Lower leg skin (tissue), 3 donors: Measurements from ENCODE around the gene PTPRT.

Experiments used
- CTCF ChIP-seq, 3 donors: fragments of 450-650 bp; IDR thresholded peaks; one replicate each; pipeline ENCODE4 v1.5.1; 2016; ENCODE audit warnings: antibody characterized with exemption in 3 of 3, mild to moderate bottlenecking in 3 of 3, moderate library complexity in 2 of 3
- POLR2A ChIP-seq, 2 donors: fragments of 450-650 bp; IDR thresholded peaks; one replicate each; pipeline ENCODE4 v1.6.1; 2016 to 2017; ENCODE audit warnings: antibody characterized with exemption in 2 of 2, mild to moderate bottlenecking in 1 of 2, moderate library complexity in 1 of 2

DNA sequence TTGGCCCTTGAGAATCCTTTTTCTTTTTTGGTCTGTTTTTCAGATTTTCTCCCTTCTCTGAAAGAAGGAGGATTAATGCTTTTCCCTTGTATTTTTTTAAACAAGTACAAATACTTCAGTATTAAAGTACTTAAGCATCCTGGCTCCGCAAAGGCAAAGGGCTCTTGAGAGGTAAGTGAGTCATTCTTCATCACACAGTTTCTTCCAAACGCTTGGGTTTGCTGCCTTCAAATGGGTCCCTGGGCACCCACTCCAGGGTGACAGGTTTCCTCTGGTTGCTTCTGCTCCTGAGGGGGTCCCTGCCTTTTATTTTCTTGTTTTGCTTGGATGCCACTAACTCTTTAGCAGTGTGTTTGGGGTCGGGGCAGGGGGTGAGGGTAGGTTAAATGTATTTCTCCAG is 437.1 kb downstream of the PTPRT start:
- no peak for TF ChIP-seq POLR2A (IDR thresholded peaks at IDR 0.05)
- no peak for TF ChIP-seq CTCF (IDR thresholded peaks at IDR 0.05)
